GM10248 (cell line): ENCODE data around the gene DUSP1.

ENCODE experiments used
- CTCF ChIA-PET: fragments of 300-600 bp; sonication (Branson Sonifier 250); formaldehyde crosslinking; extraction: SDS; loops from one replicate; lab custom pipeline; 2021; ENCODE audit warnings: antibody characterized with exemption; lab: Yijun Ruan, JAX
- POLR2A ChIA-PET: fragments of 350-650 bp; sonication (Branson Sonifier 250); formaldehyde crosslinking; extraction: SDS; loops from one replicate; lab custom pipeline; 2020; ENCODE audit warnings: antibody characterized with exemption; lab: Yijun Ruan, JAX
- DNase-seq: peaks from one replicate; pipeline ENCODE4 v3.0.0; 2012; ENCODE audit errors: extremely low spot score
- CTCF ChIP-seq: IDR thresholded peaks from 2 replicates; pipeline ENCODE4 v1.5.1; 2012; ENCODE audit warnings: mild to moderate bottlenecking, low read depth; ENCODE audit errors: extremely low read depth, missing control alignments, control extremely low read depth

Gene DUSP1

GRCh38 chr5:172765766-172766286 lies 5.2 kb downstream of the DUSP1 start:
- DNase-seq = no peak
- ChIA-PET POLR2A (interaction anchor here (0.6 to 1.5 kb wide), 3 partner anchors 10 to 66 kb away, joined by 3 read pairs; no protein-coding TSS in a partner anchor), CTCF (interaction anchor here (1.0 to 2.5 kb wide), 4 partner anchors 11 to 167 kb away, joined by 3 to 12 read pairs (median 7); no protein-coding TSS in a partner anchor)
- no peak for TF ChIP-seq CTCF

GRCh38 chr5:172764861-172765765 lies 5.9 kb downstream of the DUSP1 start:
- CTCF ChIA-PET = interaction anchor here (1.0 to 2.5 kb wide), 7 partner anchors 10 to 168 kb away, joined by 3 to 12 read pairs (median 4); no protein-coding TSS in a partner anchor
- no peak for TF ChIP-seq CTCF

DNA sequence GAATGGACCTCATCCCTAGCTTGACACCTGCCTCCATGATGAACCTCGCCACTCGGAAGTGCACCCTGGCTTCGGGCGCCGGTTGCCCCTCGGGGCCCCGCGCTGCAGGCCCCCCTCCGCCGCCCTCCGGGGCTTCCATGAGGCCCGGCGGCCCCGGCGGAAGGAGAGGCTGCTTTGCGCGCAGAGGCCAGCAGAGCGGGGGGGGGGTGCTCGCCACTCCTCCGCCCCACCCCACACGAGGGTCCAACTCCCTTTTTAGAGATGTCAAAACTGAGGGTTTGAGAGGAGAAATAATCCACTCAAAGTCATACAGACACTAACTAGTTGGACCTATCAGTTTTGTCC lies 7.9 kb downstream of the DUSP1 start:
- ChIA-PET POLR2A (no interaction called here), CTCF (interaction anchor here (2.6 kb wide), 1 partner anchor 11 kb away, joined by 5 read pairs; no protein-coding TSS in a partner anchor)
- no peak for DNase-seq
- TF ChIP-seq CTCF = no peak

More at GRCh38 chr5:172764861-172765765, 5.9 kb downstream of the DUSP1 start:
- peak; percentile 93 for DNase-seq
- POLR2A ChIA-PET = interaction anchor here (0.6 to 1.5 kb wide), 5 partner anchors 11 to 117 kb away, joined by 3 to 4 read pairs (median 3); no protein-coding TSS in a partner anchor

DNA sequence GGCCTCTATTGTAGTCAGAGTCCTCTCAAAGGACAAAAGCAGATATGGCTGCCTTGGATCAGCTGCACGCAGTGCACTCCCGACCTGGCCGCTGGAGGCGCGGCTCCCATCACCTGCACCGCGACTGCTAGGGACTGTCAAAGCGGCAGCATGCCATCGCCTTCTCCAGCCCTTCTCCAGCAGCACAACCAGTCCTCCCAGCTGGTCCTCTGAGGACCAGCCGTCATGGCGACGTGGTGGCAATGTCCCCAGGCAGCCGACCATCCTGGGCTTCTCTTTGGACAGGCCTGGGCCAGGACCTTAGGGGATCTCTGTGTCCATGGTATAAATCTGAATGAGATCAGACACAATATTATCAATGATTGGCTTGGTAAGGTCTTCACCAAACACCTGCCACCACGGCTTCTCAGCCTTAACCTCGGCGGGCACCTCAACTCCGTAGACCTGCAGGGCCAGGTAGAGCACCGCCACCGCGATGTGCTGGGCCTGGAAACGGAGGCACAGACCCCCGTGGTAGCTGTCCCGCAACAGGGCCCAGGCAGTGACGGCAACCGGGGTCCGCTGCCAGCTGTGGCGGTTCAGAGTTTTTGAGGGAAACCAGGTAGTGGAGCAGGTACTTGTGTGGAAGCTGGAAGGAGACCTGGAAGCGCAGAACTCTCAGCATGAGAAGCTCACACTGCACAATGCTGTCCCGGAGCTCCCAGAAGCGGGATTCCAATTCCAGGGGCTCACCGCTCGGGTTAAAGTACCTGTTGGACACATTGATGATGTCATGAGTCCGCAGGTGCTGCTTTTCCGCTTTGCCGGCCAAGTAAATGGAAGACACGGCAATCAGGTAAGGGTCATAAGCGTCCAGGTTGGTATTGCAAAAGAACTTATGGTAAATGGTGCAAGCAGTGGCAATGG lies 8.5 kb downstream of the DUSP1 start:
- TF ChIP-seq CTCF = no peak
- CTCF ChIA-PET = interaction anchor here (2.5 to 2.6 kb wide), 2 partner anchors 10 kb away, joined by 5 to 9 read pairs; no protein-coding TSS in a partner anchor
- POLR2A ChIA-PET = no interaction called here
- no peak for DNase-seq

DNA sequence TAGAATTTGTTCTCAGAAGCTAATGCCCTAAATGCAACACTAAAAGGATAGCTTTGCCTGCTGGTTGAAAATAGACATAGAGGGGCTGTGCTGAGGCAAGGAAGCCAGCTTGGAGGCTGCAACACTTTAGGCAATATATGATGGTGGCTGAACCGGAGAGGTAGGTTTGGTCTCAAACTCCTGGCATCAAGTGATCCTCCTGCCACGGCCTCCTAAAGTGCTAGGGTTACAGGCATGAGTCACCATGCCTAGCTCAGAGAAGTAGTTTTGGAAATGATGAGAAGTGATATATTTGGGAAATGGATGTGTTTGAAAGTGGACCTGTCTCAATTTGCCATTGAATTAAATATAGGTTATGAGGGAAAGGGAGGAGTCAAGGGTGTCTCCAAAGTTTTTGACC lies 10.0 kb downstream of the DUSP1 start:
- no peak for TF ChIP-seq CTCF
- ChIA-PET POLR2A (interaction anchor here (2.2 kb wide), 1 partner anchor 9 kb away, joined by 13 read pairs; the partner anchor contains the start of gene DUSP1), CTCF (interaction anchor here (0.6 to 3.4 kb wide), 9 partner anchors 9 to 465 kb away, joined by 3 to 14 read pairs (median 5); no protein-coding TSS in a partner anchor)
- no peak for DNase-seq
